HepG2 (cell line): ENCODE data around the gene PRSS36. TPM values are rescaled to one million over a fixed set of nuclear protein-coding genes. Genes with fewer than 3 reads are reported as not detected.

Experiments used
- CAMTA2 ChIP-seq: sonication (generic); formaldehyde crosslinking; IDR thresholded peaks from 2 replicates; pipeline ENCODE4 v1.4.0; 2020; ENCODE audit warnings: mild to moderate bottlenecking, missing genetic modification reagents, borderline replicate concordance
- CCDC6 ChIP-seq: sonication (generic); formaldehyde crosslinking; IDR thresholded peaks from 2 replicates; pipeline ENCODE4 v1.8.1; 2022; ENCODE audit warnings: mild to moderate bottlenecking, missing genetic modification reagents, moderate library complexity
- CREM ChIP-seq, 2 experiments: sonication (generic) in 1 of 2; formaldehyde crosslinking in 1 of 2; IDR thresholded peaks; 2 replicates each; pipeline versions ENCODE4 v1.4.0 to v1.6.1; 2016 to 2020; ENCODE audit warnings: antibody characterized with exemption in 1 of 2, mild to moderate bottlenecking in 1 of 2, missing genetic modification reagents in 1 of 2
- HOXA7 ChIP-seq: sonication (generic); formaldehyde crosslinking; IDR thresholded peaks from 2 replicates; pipeline ENCODE4 v1.8.1; 2022; ENCODE audit warnings: mild to moderate bottlenecking, missing genetic modification reagents, moderate library complexity
- MBD4 ChIP-seq: IDR thresholded peaks from 2 replicates; pipeline ENCODE4 v1.6.1; 2012; ENCODE audit warnings: low read length, inconsistent platforms, borderline replicate concordance
- NFKBIZ ChIP-seq: IDR thresholded peaks from 2 replicates; pipeline ENCODE4 v1.6.1; 2018; ENCODE audit warnings: missing genetic modification reagents, missing compliant biosample characterization
- SIN3B ChIP-seq: fragments of 150-350 bp; IDR thresholded peaks from 2 replicates; pipeline ENCODE4 v1.6.1; 2014; ENCODE audit warnings: low read length
- SKI ChIP-seq: fragments of 450-650 bp; IDR thresholded peaks from one replicate; pipeline ENCODE4 v1.6.1; 2018; ENCODE audit warnings: mild to moderate bottlenecking; ENCODE audit not compliant: partially characterized antibody
- ZBTB8A ChIP-seq: sonication (generic); formaldehyde crosslinking; IDR thresholded peaks from 2 replicates; pipeline ENCODE4 v1.4.0; 2020; ENCODE audit warnings: mild to moderate bottlenecking, low read depth, missing genetic modification reagents, borderline replicate concordance
- ZNF180 ChIP-seq: sonication (generic); formaldehyde crosslinking; IDR thresholded peaks from 2 replicates; pipeline ENCODE4 v1.4.0; 2020; ENCODE audit warnings: low read depth, missing genetic modification reagents, borderline replicate concordance
- ZNF230 ChIP-seq: sonication (generic); formaldehyde crosslinking; IDR thresholded peaks from 2 replicates; pipeline ENCODE4 v1.4.0; 2020; ENCODE audit warnings: mild to moderate bottlenecking, missing genetic modification reagents
- ZNF891 ChIP-seq: sonication (generic); formaldehyde crosslinking; IDR thresholded peaks from 2 replicates; pipeline ENCODE4 v1.5.0; 2020; ENCODE audit warnings: mild to moderate bottlenecking, missing genetic modification reagents
- polyA plus RNA-seq, 8 experiments: library from polyadenylated mRNA; depleted of rRNA in 3 of 8; stranded (reverse) in 7 of 8; unstranded in 1 of 8; fragments of >200 nt; fragmentation: Illumina TruSeq in 4 of 8; extraction: Trizol in 4 of 8; gene quantifications; 2 replicates each; pipeline versions ENCODE4 v1.2.1 to v1.2.3, GENCODE V29; 2011 to 2016; ENCODE audit warnings: low read depth in 4 of 8, missing spikeins in 1 of 8, mixed read lengths in 1 of 8; ENCODE audit not compliant: insufficient read depth in 1 of 8
- total RNA-seq, 5 experiments: library from RNA; depleted of rRNA; stranded (reverse); fragments of >200 nt; fragmentation: Illumina TruSeq; extraction: Trizol; gene quantifications; 2 replicates each; pipeline ENCODE4 v1.2.3, GENCODE V29; 2016; ENCODE audit warnings: low read depth in 1 of 5
- TF ChIP-seq, protein P1 (sequence below): sonication (generic); formaldehyde crosslinking; IDR thresholded peaks from 2 replicates; pipeline ENCODE4 v1.4.0; 2020; ENCODE audit warnings: mild to moderate bottlenecking, low read depth, missing genetic modification reagents
- TF ChIP-seq, protein P2 (sequence below): sonication (generic); formaldehyde crosslinking; IDR thresholded peaks from 2 replicates; pipeline ENCODE4 v1.4.0; 2020; ENCODE audit warnings: missing genetic modification reagents
- TF ChIP-seq, protein P3 (sequence below): sonication (generic); formaldehyde crosslinking; IDR thresholded peaks from 2 replicates; pipeline ENCODE4 v1.9.0; 2021; ENCODE audit warnings: missing genetic modification reagents, mild to moderate bottlenecking, borderline replicate concordance
- TF ChIP-seq, protein P4 (sequence below): sonication (generic); formaldehyde crosslinking; IDR thresholded peaks from 2 replicates; pipeline ENCODE4 v1.5.0; 2020; ENCODE audit warnings: mild to moderate bottlenecking, missing genetic modification reagents, moderate library complexity
- TF ChIP-seq, protein P5 (sequence below): IDR thresholded peaks from 2 replicates; pipeline ENCODE4 v1.6.1; 2016
- TF ChIP-seq, protein P6 (sequence below): sonication (generic); formaldehyde crosslinking; IDR thresholded peaks from 2 replicates; pipeline ENCODE4 v1.4.0; 2020; ENCODE audit warnings: missing genetic modification reagents
- TF ChIP-seq, protein P7 (sequence below): sonication (generic); formaldehyde crosslinking; IDR thresholded peaks from 2 replicates; pipeline ENCODE4 v1.4.0; 2020; ENCODE audit warnings: missing genetic modification reagents

PRSS36 gene
- total and polyA plus RNA-seq, 2 of the 13 experiments (the other 11 are each of a cell fraction or from before 2014, with no cell fraction given) = 1.5 to 2.1 TPM

DNA sequence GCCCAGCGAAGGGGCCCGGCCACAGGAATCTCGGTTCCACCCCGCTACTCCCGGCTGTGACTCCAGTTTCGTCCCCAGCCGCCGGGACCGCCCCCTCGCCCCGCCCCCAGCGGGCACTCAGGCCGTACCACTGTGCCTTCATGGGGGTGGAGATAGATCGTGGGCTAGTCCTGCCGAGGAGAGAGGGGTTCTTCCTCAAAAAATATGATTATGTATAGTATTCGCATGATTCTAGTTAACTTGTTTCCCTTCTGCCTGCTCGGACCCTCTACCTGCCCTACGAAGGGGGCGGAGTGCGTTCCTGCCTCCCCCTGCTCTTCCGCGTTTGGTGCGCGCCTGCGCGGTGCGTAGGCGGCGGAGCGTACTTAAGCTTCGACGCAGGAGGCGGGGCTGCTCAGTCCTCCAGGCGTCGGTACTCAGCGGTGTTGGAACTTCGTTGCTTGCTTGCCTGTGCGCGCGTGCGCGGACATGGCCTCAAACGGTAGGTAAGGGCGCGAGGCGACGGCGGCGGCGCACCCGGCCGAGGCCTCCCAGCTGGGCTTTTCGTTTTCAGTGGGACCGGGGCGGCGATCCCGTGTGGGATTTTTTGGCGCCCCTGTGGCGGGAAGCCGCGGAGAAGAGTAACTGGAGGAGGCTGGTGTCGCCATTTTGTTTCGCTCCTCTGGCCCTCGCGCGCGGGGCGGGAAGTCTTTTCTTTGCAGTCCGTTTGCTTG is 30.0 kb upstream of the PRSS36 start, which contains the start of gene FUS (continued):
- peak; percentile 88 for TF ChIP-seq ZNF891 (CRISPR knock-in tag)
- TF ChIP-seq ZBTB8A = 0 out of 2 replicates have a peak, but pooled peaks have one; percentile 15
- TF ChIP-seq, protein P1, sequence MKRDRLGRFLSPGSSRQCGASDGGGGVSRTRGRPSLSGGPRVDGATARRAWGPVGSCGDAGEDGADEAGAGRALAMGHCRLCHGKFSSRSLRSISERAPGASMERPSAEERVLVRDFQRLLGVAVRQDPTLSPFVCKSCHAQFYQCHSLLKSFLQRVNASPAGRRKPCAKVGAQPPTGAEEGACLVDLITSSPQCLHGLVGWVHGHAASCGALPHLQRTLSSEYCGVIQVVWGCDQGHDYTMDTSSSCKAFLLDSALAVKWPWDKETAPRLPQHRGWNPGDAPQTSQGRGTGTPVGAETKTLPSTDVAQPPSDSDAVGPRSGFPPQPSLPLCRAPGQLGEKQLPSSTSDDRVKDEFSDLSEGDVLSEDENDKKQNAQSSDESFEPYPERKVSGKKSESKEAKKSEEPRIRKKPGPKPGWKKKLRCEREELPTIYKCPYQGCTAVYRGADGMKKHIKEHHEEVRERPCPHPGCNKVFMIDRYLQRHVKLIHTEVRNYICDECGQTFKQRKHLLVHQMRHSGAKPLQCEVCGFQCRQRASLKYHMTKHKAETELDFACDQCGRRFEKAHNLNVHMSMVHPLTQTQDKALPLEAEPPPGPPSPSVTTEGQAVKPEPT (CRISPR knock-in tag) = peak; percentile 94
- TF ChIP-seq CCDC6 = peak; percentile 10; the same call in 1 of the 2 replicates
- peak; percentile 75 for TF ChIP-seq CREM (IDR thresholded peaks at IDR 0.05)
- TF ChIP-seq CREM (CRISPR knock-in tag; IDR thresholded peaks at IDR 0.05) = peak; percentile 58; the same call in 1 of the 2 replicates
- TF ChIP-seq, protein P2, sequence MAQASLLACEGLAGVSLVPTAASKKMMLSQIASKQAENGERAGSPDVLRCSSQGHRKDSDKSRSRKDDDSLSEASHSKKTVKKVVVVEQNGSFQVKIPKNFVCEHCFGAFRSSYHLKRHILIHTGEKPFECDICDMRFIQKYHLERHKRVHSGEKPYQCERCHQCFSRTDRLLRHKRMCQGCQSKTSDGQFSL (CRISPR knock-in tag) = no peak
- TF ChIP-seq HOXA7 = no peak
- TF ChIP-seq ZNF180 = 0 out of 2 replicates have a peak, but pooled peaks have one; percentile 21
- peak; percentile 93 for TF ChIP-seq ZNF230
- TF ChIP-seq SKI = peak; percentile 28
- no peak for TF ChIP-seq MBD4
- peak; percentile 68; the same call in 1 of the 2 replicates for TF ChIP-seq SIN3B
- TF ChIP-seq, protein P3, sequence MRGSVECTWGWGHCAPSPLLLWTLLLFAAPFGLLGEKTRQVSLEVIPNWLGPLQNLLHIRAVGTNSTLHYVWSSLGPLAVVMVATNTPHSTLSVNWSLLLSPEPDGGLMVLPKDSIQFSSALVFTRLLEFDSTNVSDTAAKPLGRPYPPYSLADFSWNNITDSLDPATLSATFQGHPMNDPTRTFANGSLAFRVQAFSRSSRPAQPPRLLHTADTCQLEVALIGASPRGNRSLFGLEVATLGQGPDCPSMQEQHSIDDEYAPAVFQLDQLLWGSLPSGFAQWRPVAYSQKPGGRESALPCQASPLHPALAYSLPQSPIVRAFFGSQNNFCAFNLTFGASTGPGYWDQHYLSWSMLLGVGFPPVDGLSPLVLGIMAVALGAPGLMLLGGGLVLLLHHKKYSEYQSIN (CRISPR knock-in tag) = 0 out of 2 replicates have a peak, but pooled peaks have one; percentile 3
- peak; percentile 86 for TF ChIP-seq CAMTA2
- TF ChIP-seq, protein P4, sequence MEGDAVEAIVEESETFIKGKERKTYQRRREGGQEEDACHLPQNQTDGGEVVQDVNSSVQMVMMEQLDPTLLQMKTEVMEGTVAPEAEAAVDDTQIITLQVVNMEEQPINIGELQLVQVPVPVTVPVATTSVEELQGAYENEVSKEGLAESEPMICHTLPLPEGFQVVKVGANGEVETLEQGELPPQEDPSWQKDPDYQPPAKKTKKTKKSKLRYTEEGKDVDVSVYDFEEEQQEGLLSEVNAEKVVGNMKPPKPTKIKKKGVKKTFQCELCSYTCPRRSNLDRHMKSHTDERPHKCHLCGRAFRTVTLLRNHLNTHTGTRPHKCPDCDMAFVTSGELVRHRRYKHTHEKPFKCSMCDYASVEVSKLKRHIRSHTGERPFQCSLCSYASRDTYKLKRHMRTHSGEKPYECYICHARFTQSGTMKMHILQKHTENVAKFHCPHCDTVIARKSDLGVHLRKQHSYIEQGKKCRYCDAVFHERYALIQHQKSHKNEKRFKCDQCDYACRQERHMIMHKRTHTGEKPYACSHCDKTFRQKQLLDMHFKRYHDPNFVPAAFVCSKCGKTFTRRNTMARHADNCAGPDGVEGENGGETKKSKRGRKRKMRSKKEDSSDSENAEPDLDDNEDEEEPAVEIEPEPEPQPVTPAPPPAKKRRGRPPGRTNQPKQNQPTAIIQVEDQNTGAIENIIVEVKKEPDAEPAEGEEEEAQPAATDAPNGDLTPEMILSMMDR (CRISPR knock-in tag) = peak; percentile 4
- TF ChIP-seq, protein P5, sequence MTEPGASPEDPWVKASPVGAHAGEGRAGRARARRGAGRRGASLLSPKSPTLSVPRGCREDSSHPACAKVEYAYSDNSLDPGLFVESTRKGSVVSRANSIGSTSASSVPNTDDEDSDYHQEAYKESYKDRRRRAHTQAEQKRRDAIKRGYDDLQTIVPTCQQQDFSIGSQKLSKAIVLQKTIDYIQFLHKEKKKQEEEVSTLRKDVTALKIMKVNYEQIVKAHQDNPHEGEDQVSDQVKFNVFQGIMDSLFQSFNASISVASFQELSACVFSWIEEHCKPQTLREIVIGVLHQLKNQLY (CRISPR knock-in tag) = peak; percentile 56
- TF ChIP-seq, protein P6, sequence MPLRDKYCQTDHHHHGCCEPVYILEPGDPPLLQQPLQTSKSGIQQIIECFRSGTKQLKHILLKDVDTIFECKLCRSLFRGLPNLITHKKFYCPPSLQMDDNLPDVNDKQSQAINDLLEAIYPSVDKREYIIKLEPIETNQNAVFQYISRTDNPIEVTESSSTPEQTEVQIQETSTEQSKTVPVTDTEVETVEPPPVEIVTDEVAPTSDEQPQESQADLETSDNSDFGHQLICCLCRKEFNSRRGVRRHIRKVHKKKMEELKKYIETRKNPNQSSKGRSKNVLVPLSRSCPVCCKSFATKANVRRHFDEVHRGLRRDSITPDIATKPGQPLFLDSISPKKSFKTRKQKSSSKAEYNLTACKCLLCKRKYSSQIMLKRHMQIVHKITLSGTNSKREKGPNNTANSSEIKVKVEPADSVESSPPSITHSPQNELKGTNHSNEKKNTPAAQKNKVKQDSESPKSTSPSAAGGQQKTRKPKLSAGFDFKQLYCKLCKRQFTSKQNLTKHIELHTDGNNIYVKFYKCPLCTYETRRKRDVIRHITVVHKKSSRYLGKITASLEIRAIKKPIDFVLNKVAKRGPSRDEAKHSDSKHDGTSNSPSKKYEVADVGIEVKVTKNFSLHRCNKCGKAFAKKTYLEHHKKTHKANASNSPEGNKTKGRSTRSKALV (CRISPR knock-in tag) = peak; percentile 48
- TF ChIP-seq, protein P7, sequence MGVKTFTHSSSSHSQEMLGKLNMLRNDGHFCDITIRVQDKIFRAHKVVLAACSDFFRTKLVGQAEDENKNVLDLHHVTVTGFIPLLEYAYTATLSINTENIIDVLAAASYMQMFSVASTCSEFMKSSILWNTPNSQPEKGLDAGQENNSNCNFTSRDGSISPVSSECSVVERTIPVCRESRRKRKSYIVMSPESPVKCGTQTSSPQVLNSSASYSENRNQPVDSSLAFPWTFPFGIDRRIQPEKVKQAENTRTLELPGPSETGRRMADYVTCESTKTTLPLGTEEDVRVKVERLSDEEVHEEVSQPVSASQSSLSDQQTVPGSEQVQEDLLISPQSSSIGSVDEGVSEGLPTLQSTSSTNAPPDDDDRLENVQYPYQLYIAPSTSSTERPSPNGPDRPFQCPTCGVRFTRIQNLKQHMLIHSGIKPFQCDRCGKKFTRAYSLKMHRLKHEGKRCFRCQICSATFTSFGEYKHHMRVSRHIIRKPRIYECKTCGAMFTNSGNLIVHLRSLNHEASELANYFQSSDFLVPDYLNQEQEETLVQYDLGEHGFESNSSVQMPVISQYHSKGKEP (CRISPR knock-in tag) = peak; percentile 95; the same call in 1 of the 2 replicates
- TF ChIP-seq NFKBIZ (CRISPR knock-in tag) = peak; percentile 61; the same call in 1 of the 2 replicates
